Measurements from ENCODE around the gene HSD17B14. TPM values are rescaled to one million over a fixed set of nuclear protein-coding genes. Genes with fewer than 3 reads are reported as not detected.

The HSD17B14 gene
- total and polyA plus RNA-seq, 9 of the 15 experiments (the other 6 are each of a cell fraction or from before 2014, with no cell fraction given), result 0.16 TPM; not detected in 8

GRCh38 chr19:48874303-48875135 lies 38.2 kb upstream of the HSD17B14 start (continued):
- TF ChIP-seq EP300 (IDR thresholded peaks at IDR 0.05; ENCODE audit: low read length), result peak; percentile 42; the same call in 1 of the 2 replicates
- no peak for TF ChIP-seq MTF1 (CRISPR knock-in tag; IDR thresholded peaks at IDR 0.05; ENCODE audit: borderline replicate concordance)
- no peak for TF ChIP-seq TEAD2 (tag; IDR thresholded peaks at IDR 0.05)
- TF ChIP-seq EGR1 (conservative IDR thresholded peaks at IDR 0.05), result peak; percentile 63
- TF ChIP-seq POLR2G (IDR thresholded peaks at IDR 0.05; ENCODE audit: low read depth, low read length), result peak; percentile 66; the same call in 1 of the 2 replicates
- TF ChIP-seq MEIS2 (IDR thresholded peaks at IDR 0.05; ENCODE audit: partially characterized antibody), result peak; percentile 11
- TF ChIP-seq MTA1 (IDR thresholded peaks at IDR 0.05; ENCODE audit: borderline replicate concordance), result peak; percentile 58; the same call in 1 of the 2 replicates
- 0 out of 2 replicates have a peak, but pooled peaks have one; percentile 44 for TF ChIP-seq ZBTB9 (CRISPR knock-in tag; IDR thresholded peaks at IDR 0.05)
- TF ChIP-seq TSC22D4 (tag; IDR thresholded peaks at IDR 0.05), result no peak
- peak; percentile 48 to 63; a peak in 2 of 4 replicates for TF ChIP-seq KDM1A (IDR thresholded peaks at IDR 0.05)
- TF ChIP-seq TCFL5 (CRISPR knock-in tag; conservative IDR thresholded peaks at IDR 0.05), result no peak
- peak in 1 of 2 experiments; percentile 62; a peak in 2 of 4 replicates for TF ChIP-seq SIN3A (IDR thresholded peaks at IDR 0.05; ENCODE audit: borderline replicate concordance in 2 of 2, control insufficient read depth in 1 of 2, low read depth in 2 of 2, low read length in 2 of 2)
- no peak for TF ChIP-seq CCAR2 (IDR thresholded peaks at IDR 0.05; ENCODE audit: low read depth, low read length)
- 0 out of 2 replicates have a peak, but pooled peaks have one; percentile 33 for TF ChIP-seq LARP7 (IDR thresholded peaks at IDR 0.05)
- TF ChIP-seq SRSF1 (IDR thresholded peaks at IDR 0.05; ENCODE audit: low read depth, low read length), result no peak
- no peak for TF ChIP-seq XRCC4 (IDR thresholded peaks at IDR 0.05; ENCODE audit: extremely low read depth, insufficient read depth, insufficient read length)
- TF ChIP-seq CSDE1 (IDR thresholded peaks at IDR 0.05), result 0 out of 4 replicates have a peak, but pooled peaks of 1 of the 2 experiments have one; percentile 2
- 0 out of 4 replicates have a peak, but pooled peaks of 1 of the 2 experiments have one; percentile 24 for TF ChIP-seq TEAD1 (CRISPR knock-in tag; IDR thresholded peaks at IDR 0.05)
- TF ChIP-seq ZNF121 (CRISPR knock-in tag; conservative IDR thresholded peaks at IDR 0.05), result no peak
- TF ChIP-seq CHD1 (IDR thresholded peaks at IDR 0.05; ENCODE audit: low read length), result peak; percentile 32
- peak; percentile 14; the same call in 1 of the 2 replicates for TF ChIP-seq PHF8 (IDR thresholded peaks at IDR 0.05; ENCODE audit: borderline replicate concordance, low read length)

Data from K562 (cell line).